H1 (cell line): ENCODE results near the gene KIAA1328.

Source experiments
- CREB1 ChIP-seq: IDR thresholded peaks from 2 replicates; pipeline ENCODE4 v1.6.1; 2012; ENCODE audit warnings: inconsistent platforms
- CTCF ChIP-seq, 3 experiments: IDR thresholded peaks; 1 replicate in 2 of 3; 2 replicates in 1 of 3; pipeline versions ENCODE4 v1.5.1 to v1.6.1; 2011; ENCODE audit warnings: low read length in 3 of 3, mild to moderate bottlenecking in 3 of 3, inconsistent platforms in 2 of 3, low read depth in 1 of 3, moderate library complexity in 1 of 3; ENCODE audit not compliant: insufficient read depth in 1 of 3; ENCODE audit errors: control extremely low read depth in 1 of 3
- GTF2F1 ChIP-seq: IDR thresholded peaks from 2 replicates; pipeline ENCODE4 v1.6.1; 2012; ENCODE audit warnings: low read depth, low read length, improper control_type of control experiment, borderline replicate concordance
- JUND ChIP-seq: IDR thresholded peaks from 2 replicates; pipeline ENCODE4 v1.6.1; 2011; ENCODE audit warnings: mild to moderate bottlenecking, improper control_type of control experiment, low read length
- POLR2A ChIP-seq, 2 experiments: IDR thresholded peaks; 1 replicate in 1 of 2; 2 replicates in 1 of 2; pipeline ENCODE4 v1.6.1; 2011; ENCODE audit warnings: low read depth in 2 of 2, low read length in 2 of 2, mild to moderate bottlenecking in 2 of 2; ENCODE audit errors: control extremely low read depth in 1 of 2
- TCF12 ChIP-seq: IDR thresholded peaks from 2 replicates; pipeline ENCODE4 v1.6.1; 2011; ENCODE audit warnings: low read depth, mild to moderate bottlenecking, low read length

- TF ChIP-seq CTCF (IDR thresholded peaks at IDR 0.05; ENCODE audit: control extremely low read depth in 1 of 3, insufficient read depth in 1 of 3, low read depth in 1 of 3, low read length in 3 of 3) (no peak), POLR2A (IDR thresholded peaks at IDR 0.05; ENCODE audit: control extremely low read depth in 1 of 2, low read depth in 2 of 2, low read length in 2 of 2) (no peak), CREB1 (no peak), TCF12 (no peak), JUND (no peak), GTF2F1 (no peak)
Observed at GRCh38 chr18:36831139-36831538, 2.2 kb downstream of the KIAA1328 start.
